ENCODE measurements around the gene DHCR7.

The DHCR7 gene

GRCh38 chr11:71420455-71421241, 27.5 kb downstream of the DHCR7 start:
- DNase-seq (ENCODE audit: low read depth in 2 of 2): no peak

DNA sequence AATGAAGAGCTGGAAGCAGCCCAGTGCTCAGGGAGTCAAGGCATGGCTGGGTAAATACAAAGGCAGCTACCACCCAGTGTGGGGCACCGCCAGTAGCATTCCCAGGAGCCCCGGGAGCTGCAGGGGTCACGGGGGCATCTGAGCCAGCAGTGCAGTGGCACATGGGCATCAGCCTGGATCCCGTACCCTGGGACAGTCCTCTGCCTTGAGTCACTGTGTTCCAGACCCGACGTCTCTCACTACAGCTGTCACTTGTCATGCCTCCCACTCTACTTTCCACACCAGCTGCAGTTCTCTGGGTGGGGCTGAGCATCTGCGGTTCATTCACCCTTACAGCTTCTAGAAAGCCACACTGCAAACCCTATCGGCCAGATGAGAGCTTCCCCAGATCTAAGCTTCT, 29.6 kb downstream of the DHCR7 start:
- DNase-seq (ENCODE audit: low read depth in 2 of 2): no peak

- DNase-seq (ENCODE audit: low read depth in 2 of 2): no peak
Observed at GRCh38 chr11:71414645-71415044, 33.5 kb downstream of the DHCR7 start.

DNA sequence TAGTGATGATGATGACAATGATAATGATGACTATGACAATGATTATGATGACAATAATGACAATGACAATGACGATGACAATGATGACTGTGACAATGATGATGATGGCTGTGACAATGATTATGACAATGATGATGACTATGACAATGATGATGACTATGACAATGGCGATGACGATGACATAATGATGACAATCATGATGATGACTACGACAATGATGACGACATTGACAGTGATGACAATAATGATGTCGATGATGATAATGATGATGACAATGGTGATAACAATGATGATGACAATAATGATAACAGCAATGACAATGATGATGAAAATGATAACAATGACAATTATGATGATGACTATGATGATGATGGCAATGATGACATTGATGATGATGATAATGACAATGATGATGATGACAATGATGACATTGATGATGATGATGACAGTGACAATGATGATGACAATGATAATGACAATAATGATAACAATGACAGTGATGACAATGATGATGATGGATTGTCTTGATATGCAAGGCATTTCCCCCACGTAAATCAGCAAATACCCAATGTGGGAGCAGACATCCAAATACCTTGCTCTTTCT, 37.7 kb downstream of the DHCR7 start:
- no peak for DNase-seq (ENCODE audit: low read depth in 2 of 2)

DNA sequence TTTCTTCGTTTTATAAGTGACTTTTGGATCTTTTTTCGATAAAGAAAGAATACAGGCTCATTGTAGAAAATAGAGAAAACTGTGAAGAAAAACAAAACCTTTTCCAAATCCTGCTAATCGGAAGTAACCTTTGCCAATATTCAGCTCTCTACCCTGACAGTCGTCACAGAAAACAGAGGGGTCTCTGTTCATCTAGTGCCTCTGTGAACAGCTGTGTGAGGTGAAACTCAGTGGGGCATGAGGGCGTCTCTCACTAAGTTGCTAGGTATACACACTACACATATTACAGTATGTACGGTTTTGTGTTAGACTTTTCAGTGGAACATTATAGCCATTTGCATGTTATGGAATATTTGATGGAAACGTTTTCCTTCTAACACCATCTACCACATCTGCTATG, 39.4 kb downstream of the DHCR7 start:
- DNase-seq (ENCODE audit: low read depth in 2 of 2): no peak

DNA sequence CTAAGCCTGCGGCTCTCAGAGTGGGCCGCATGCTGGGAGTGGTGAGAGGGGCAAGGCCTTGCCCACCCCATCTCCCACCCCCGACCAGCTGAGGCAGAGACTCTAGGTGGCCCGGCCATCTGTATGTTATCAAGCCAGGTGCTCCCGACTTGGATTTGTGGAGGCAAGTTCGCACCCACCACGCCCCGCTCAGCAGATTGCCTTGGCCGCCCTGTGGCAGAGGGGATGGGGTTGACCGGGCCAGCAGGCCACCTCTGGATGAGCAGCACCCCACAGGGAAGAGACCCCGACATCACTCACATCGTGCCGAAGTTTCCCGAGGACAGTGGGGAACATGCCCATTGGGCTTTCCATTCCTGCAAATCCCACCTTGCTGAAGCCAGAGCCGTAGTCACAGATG, 40.8 kb downstream of the DHCR7 start:
- no peak for DNase-seq (ENCODE audit: low read depth in 2 of 2)

GRCh38 chr11:71406681-71407080, 41.5 kb downstream of the DHCR7 start:
- DNase-seq (ENCODE audit: low read depth in 2 of 2): no peak

DNA sequence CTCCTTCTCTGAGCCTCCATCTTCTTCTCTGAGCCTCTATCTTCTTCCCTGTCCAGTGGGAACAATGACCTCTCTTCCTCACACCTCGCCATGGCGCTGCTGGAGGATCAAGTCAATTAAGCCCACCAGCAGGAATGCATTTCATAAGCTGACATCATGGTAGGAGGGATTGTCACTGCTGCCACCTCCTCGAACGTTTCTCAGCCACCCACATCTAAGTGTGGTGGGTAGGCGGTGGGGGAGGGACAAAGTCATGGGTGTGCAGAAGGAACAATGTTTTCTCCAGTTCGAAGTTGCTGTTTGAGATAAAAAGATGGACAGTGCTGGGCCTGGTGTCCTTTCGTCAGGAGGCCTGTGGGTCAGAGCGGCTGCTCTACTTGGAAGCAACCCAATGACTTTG, 44.0 kb downstream of the DHCR7 start:
- DNase-seq (ENCODE audit: low read depth in 2 of 2): no peak

- DNase-seq (ENCODE audit: low read depth in 2 of 2): no peak
Observed at GRCh38 chr11:71402878-71403277, 45.3 kb downstream of the DHCR7 start.

DNA sequence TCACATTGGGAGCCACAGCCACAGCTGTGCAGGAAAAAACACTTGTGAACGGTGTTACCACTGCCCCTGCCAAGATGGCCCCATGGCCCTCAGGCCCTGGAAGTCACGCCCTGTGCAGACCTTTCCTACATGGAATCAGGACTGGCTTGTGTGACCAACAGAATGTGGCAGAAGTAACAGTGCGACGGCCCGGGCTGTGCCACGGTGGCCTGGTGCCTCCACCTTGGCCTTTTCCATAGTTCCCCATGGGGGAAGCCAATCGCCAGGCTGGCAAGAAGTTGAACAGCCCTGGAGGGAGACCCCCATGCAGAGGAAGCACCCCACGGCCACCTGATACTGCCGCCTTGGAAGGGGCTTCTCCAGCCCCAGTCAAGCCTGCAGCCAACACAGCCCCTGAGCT, 48.0 kb downstream of the DHCR7 start:
- no peak for DNase-seq (ENCODE audit: low read depth in 2 of 2)

DNA sequence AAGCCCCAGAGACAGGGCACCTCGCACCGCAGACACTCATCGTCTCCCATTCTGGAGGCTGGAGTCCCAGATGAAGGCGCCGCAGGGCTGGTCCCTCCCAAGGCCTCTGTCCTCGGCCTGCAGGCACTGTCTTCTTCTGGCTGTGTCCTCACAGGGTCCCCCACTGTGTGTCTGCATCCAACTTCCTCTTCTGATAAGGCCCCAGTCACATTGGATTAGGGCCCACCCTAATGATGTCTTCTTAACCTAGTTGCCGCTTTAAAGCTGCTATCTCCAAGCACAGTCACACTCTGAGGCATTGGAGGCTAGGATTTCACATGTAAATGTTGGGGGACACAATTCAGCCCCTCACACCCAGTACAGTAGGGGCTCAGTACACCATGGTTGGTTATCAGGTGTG, 48.9 kb downstream of the DHCR7 start:
- DNase-seq (ENCODE audit: low read depth in 2 of 2): no peak

- DNase-seq (ENCODE audit: low read depth in 2 of 2): no peak
Observed at GRCh38 chr11:71397961-71398360, 50.2 kb downstream of the DHCR7 start.

- no peak for DNase-seq (ENCODE audit: low read depth in 2 of 2)
Observed at GRCh38 chr11:71397331-71397860, 50.8 kb downstream of the DHCR7 start.

DNA sequence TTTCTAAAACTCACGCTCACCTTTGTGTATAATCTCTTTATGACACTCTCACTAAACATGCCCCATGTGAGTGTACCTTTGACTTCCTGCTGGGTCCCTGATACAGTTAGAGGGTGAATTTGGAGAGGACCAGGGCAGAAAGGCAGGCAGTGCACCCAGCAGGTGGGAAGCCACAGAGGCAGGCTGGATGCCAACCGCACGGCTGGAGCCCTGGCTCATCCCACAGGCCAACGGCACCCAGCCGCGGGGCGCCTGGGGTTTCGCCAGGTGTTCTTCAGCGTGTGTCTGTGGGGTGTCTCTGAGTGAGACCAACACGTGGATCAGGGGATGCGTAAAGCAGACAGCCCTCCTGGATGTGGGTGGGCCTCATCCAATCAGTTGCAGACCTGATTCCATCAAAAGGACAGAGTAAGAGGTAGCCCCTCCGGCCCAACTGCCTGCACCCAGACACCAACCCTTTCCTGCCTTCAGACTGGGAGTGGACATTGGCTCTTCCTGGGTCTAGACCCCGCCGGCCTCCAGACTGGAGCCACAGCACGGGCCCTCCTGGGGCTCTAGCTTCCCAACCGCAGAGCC, 51.6 kb downstream of the DHCR7 start:
- no peak for DNase-seq (ENCODE audit: low read depth in 2 of 2)

- no peak for DNase-seq (ENCODE audit: low read depth in 2 of 2)
Observed at GRCh38 chr11:71395774-71396173, 52.4 kb downstream of the DHCR7 start.

- no peak for DNase-seq (ENCODE audit: low read depth in 2 of 2)
Observed at GRCh38 chr11:71395263-71395560, 53.0 kb downstream of the DHCR7 start.

DNA sequence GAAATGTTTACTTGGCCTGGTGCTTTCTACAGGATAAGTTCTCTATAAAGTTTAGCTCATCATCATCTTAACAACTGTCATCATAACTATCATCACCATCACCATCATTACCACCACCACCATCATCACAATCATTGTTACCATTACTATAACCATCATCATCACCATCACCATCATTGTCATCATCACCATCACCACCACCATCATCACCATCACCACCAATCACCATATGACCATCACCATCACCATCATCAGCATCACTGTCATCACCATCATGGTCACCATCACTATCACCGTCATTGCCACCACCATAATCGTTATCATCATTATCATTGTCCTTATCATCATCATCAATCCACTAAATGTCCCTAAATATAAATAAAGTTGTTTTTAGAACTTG, 54.9 kb downstream of the DHCR7 start:
- no peak for DNase-seq (ENCODE audit: low read depth in 2 of 2)

GRCh38 chr11:71391796-71392195, 56.4 kb downstream of the DHCR7 start:
- no peak for DNase-seq (ENCODE audit: low read depth in 2 of 2)

DNA sequence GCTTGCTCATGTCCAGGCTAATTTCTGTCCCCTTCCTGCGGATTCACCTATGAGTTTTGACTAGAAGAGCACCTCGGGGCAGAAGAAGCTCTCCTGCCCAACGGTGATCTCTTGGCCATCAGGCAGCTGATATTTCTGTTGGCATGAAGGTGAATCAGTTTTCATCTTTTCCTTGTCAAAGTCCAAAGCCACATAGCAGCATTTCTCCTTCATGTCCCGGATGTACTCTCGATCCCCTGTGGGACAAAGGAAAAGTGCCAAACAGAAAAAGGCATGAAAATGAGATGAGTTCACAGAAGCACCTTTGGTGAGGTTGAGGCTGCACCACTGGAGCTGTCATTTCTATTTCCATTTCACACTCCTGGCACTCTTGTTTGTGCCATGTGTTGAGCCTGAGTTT, 56.8 kb downstream of the DHCR7 start:
- no peak for DNase-seq (ENCODE audit: low read depth in 2 of 2)

- no peak for DNase-seq (ENCODE audit: low read depth in 2 of 2)
Observed at GRCh38 chr11:71388637-71389235, 59.5 kb downstream of the DHCR7 start.

DNA sequence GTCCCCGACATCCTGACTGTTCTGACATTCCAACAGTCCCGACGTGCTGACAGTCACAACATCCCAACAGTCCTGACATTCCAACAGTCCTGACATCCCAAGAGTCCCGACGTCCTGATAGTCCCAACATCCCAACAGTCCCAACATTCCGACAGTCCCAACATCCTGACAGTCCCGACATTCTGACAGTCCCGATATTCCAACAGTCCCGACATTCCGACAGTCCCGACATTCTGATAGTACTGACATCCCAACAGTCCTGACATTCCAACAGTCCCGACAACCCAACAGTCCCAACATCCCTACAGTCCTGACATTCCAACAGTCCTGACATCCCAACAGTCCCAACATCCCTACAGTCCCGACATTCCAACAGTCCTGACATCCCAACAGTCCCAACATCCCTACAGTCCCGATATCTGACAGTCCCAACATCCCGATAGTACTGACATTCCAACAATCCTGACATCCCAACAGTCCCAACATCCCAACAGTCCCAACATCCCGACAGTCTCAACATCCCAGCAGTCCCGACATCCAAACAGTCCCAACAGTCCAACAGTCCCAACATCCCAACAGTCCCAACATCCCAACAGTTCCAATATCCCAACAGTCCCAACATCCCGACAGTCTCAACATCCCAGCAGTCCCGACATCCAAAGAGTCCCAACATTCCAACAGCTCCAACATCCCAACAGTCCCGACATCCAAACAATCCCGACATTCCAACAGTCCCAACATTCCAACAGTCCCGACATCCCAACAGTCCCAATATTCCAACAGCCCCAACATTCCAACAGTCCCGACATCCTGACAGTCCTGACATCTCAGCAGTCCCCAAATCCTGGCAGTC, 60.2 kb downstream of the DHCR7 start:
- no peak for DNase-seq (ENCODE audit: low read depth in 2 of 2)

DNA sequence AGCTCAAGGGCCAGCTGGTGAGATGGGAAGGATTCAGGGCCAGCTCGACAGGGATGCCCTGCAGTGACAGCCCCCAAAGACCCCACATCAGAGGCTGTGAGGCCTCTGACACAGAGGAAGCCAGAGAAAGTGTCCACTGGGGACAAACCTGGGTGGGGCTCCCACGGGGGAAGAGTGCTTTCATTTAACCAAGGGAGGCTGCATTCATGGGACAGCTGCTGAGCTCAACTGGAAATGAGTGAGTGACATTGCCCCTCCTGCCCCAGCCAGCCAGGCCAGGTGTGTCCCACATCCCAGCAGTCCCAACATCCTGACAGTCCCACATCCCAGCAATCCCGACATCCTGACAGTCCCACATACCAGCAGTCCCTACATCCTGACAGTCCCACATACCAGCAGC, 61.0 kb downstream of the DHCR7 start:
- no peak for DNase-seq (ENCODE audit: low read depth in 2 of 2)
